ENCODE data around the gene LIPG.
A peak's percentile ranks its signal among the peaks of the same experiment; 100 is the strongest.
"Not testable (repeated sequence)": the region's sequence is repeated elsewhere in the genome, so short reads cannot be mapped to it uniquely, and the experiment has no call there.

The LIPG gene

GRCh38 chr18:49563701-49564517 is 2.1 kb downstream of the LIPG start:
- Histone ChIP-seq H3K9me3 (ENCODE audit: insufficient read depth, low read depth, low read length) (no peaks in the 10 kb centered on the region), H3K9ac (ENCODE audit: low read depth, low read length) (no peak overlapping the region), H3K27me3 (ENCODE audit: insufficient read depth, low read length) (peaks cover 36% of the 10 kb centered on the region), H3K36me3 (ENCODE audit: insufficient read depth, low read length) (peaks cover 22% of the 10 kb centered on the region), H3K4me1 (ENCODE audit: insufficient read depth, low read length) (peaks cover 13% of the 10 kb centered on the region; the same call in 1 of the 2 replicates), H3K27ac (ENCODE audit: low read depth, low read length) (no peak overlapping the region), H3K4me3 (ENCODE audit: low read length) (peak overlapping the region; percentile 85; the same call in 1 of the 2 replicates)
- WGBS: 86% methylated on average over 8 of the region's 8 CpGs

- Histone ChIP-seq H3K4me3 (ENCODE audit: low read length) (no peak overlapping the region), H3K9me3 (ENCODE audit: insufficient read depth, low read depth, low read length) (no peaks in the 10 kb centered on the region), H3K27me3 (ENCODE audit: insufficient read depth, low read length) (peaks cover 36% of the 10 kb centered on the region), H3K9ac (ENCODE audit: low read depth, low read length) (no peak overlapping the region), H3K27ac (ENCODE audit: low read depth, low read length) (no peak overlapping the region), H3K36me3 (ENCODE audit: insufficient read depth, low read length) (peaks cover 22% of the 10 kb centered on the region), H3K4me1 (ENCODE audit: insufficient read depth, low read length) (peaks cover 13% of the 10 kb centered on the region; the same call in 1 of the 2 replicates)
Measured at GRCh38 chr18:49564518-49564834, 2.6 kb downstream of the LIPG start.

GRCh38 chr18:49565101-49565500 is 3.2 kb downstream of the LIPG start:
- Histone ChIP-seq H3K9ac (ENCODE audit: low read depth, low read length) (no peak overlapping the region), H3K27me3 (ENCODE audit: insufficient read depth, low read length) (peaks cover 32% of the 10 kb centered on the region), H3K27ac (ENCODE audit: low read depth, low read length) (no peak overlapping the region), H3K4me3 (ENCODE audit: low read length) (no peak overlapping the region), H3K4me1 (ENCODE audit: insufficient read depth, low read length) (peaks cover 13% of the 10 kb centered on the region; the same call in 1 of the 2 replicates), H3K36me3 (ENCODE audit: insufficient read depth, low read length) (peaks cover 23% of the 10 kb centered on the region), H3K9me3 (ENCODE audit: insufficient read depth, low read depth, low read length) (no peaks in the 10 kb centered on the region)
- 87% methylated on average over 9 of the region's 9 CpGs for WGBS

GRCh38 chr18:49565612-49566011 is 3.8 kb downstream of the LIPG start:
- 78% methylated on average over 5 of the region's 5 CpGs for WGBS
- Histone ChIP-seq H3K27me3 (ENCODE audit: insufficient read depth, low read length) (peaks cover 27% of the 10 kb centered on the region), H3K36me3 (ENCODE audit: insufficient read depth, low read length) (peaks cover 26% of the 10 kb centered on the region), H3K9me3 (ENCODE audit: insufficient read depth, low read depth, low read length) (no peaks in the 10 kb centered on the region), H3K27ac (ENCODE audit: low read depth, low read length) (no peak overlapping the region), H3K9ac (ENCODE audit: low read depth, low read length) (no peak overlapping the region), H3K4me3 (ENCODE audit: low read length) (no peak overlapping the region), H3K4me1 (ENCODE audit: insufficient read depth, low read length) (peaks cover 13% of the 10 kb centered on the region; the same call in 1 of the 2 replicates)

GRCh38 chr18:49566217-49566770 is 4.4 kb downstream of the LIPG start:
- Histone ChIP-seq H3K4me1 (ENCODE audit: insufficient read depth, low read length) (peaks cover 13% of the 10 kb centered on the region; the same call in 1 of the 2 replicates), H3K36me3 (ENCODE audit: insufficient read depth, low read length) (peaks cover 30% of the 10 kb centered on the region), H3K9me3 (ENCODE audit: insufficient read depth, low read depth, low read length) (no peaks in the 10 kb centered on the region), H3K27me3 (ENCODE audit: insufficient read depth, low read length) (peaks cover 20% of the 10 kb centered on the region), H3K4me3 (ENCODE audit: low read length) (no peak overlapping the region), H3K27ac (ENCODE audit: low read depth, low read length) (no peak overlapping the region), H3K9ac (ENCODE audit: low read depth, low read length) (no peak overlapping the region)
- 90% methylated on average over 3 of the region's 3 CpGs for WGBS

GRCh38 chr18:49566985-49567384 is 5.1 kb downstream of the LIPG start:
- no peaks in the 10 kb centered on the region for H3K9me3 ChIP-seq (ENCODE audit: insufficient read depth, low read depth, low read length)
- H3K4me3 ChIP-seq (ENCODE audit: low read length): no peak overlapping the region
- no peak overlapping the region for H3K27ac ChIP-seq (ENCODE audit: low read depth, low read length)
- peaks cover 35% of the 10 kb centered on the region for H3K36me3 ChIP-seq (ENCODE audit: insufficient read depth, low read length)
- WGBS: 96% methylated on average over 2 of the region's 2 CpGs
- H3K9ac ChIP-seq (ENCODE audit: low read depth, low read length): no peak overlapping the region
- peaks cover 17% of the 10 kb centered on the region for H3K27me3 ChIP-seq (ENCODE audit: insufficient read depth, low read length)
- peaks cover 13% of the 10 kb centered on the region; the same call in 1 of the 2 replicates for H3K4me1 ChIP-seq (ENCODE audit: insufficient read depth, low read length)

- H3K9me3 ChIP-seq (ENCODE audit: insufficient read depth, low read depth, low read length): no peaks in the 10 kb centered on the region
Measured at GRCh38 chr18:49569724-49570123, 7.9 kb downstream of the LIPG start.

GRCh38 chr18:49570836-49571235 is 9.0 kb downstream of the LIPG start:
- H3K27ac ChIP-seq (ENCODE audit: low read depth, low read length): no peak overlapping the region
- 84% methylated on average over 5 of the region's 5 CpGs for WGBS
- no peak overlapping the region for H3K9ac ChIP-seq (ENCODE audit: low read depth, low read length)
- H3K4me1 ChIP-seq (ENCODE audit: insufficient read depth, low read length): no peaks in the 10 kb centered on the region
- no peaks in the 10 kb centered on the region for H3K9me3 ChIP-seq (ENCODE audit: insufficient read depth, low read depth, low read length)
- peaks cover 42% of the 10 kb centered on the region for H3K36me3 ChIP-seq (ENCODE audit: insufficient read depth, low read length)
- H3K4me3 ChIP-seq (ENCODE audit: low read length): no peak overlapping the region
- no peaks in the 10 kb centered on the region for H3K27me3 ChIP-seq (ENCODE audit: insufficient read depth, low read length)

More at GRCh38 chr18:49569724-49570123, 7.9 kb downstream of the LIPG start:
- Histone ChIP-seq H3K4me3 (ENCODE audit: low read length) (no peak overlapping the region), H3K9ac (ENCODE audit: low read depth, low read length) (no peak overlapping the region), H3K36me3 (ENCODE audit: insufficient read depth, low read length) (peaks cover 35% of the 10 kb centered on the region), H3K27ac (ENCODE audit: low read depth, low read length) (no peak overlapping the region), H3K27me3 (ENCODE audit: insufficient read depth, low read length) (no peaks in the 10 kb centered on the region), H3K4me1 (ENCODE audit: insufficient read depth, low read length) (no peaks in the 10 kb centered on the region)
- WGBS: 96% methylated on average over 5 of the region's 6 CpGs

- Histone ChIP-seq H3K27ac (ENCODE audit: low read depth, low read length) (no peak overlapping the region), H3K4me3 (ENCODE audit: low read length) (no peak overlapping the region), H3K9ac (ENCODE audit: low read depth, low read length) (no peak overlapping the region), H3K4me1 (ENCODE audit: insufficient read depth, low read length) (no peaks in the 10 kb centered on the region), H3K9me3 (ENCODE audit: insufficient read depth, low read depth, low read length) (no peaks in the 10 kb centered on the region), H3K27me3 (ENCODE audit: insufficient read depth, low read length) (no peaks in the 10 kb centered on the region), H3K36me3 (ENCODE audit: insufficient read depth, low read length) (peaks cover 30% of the 10 kb centered on the region; the same call in 1 of the 2 replicates)
- 94% methylated on average over 10 of the region's 11 CpGs for WGBS
Measured at GRCh38 chr18:49572611-49573345, 10.9 kb downstream of the LIPG start.

GRCh38 chr18:49573835-49574234 is 12.0 kb downstream of the LIPG start:
- H3K9ac ChIP-seq (ENCODE audit: low read depth, low read length): no peak overlapping the region
- peaks cover 28% of the 10 kb centered on the region; the same call in 1 of the 2 replicates for H3K36me3 ChIP-seq (ENCODE audit: insufficient read depth, low read length)
- no peaks in the 10 kb centered on the region for H3K27me3 ChIP-seq (ENCODE audit: insufficient read depth, low read length)
- no peaks in the 10 kb centered on the region for H3K4me1 ChIP-seq (ENCODE audit: insufficient read depth, low read length)
- no peak overlapping the region for H3K27ac ChIP-seq (ENCODE audit: low read depth, low read length)
- 94% methylated on average over 2 of the region's 2 CpGs for WGBS
- H3K4me3 ChIP-seq (ENCODE audit: low read length): no peak overlapping the region
- H3K9me3 ChIP-seq (ENCODE audit: insufficient read depth, low read depth, low read length): no peaks in the 10 kb centered on the region

GRCh38 chr18:49579041-49579440 is 17.2 kb downstream of the LIPG start:
- not testable (repeated sequence) for H3K27me3 ChIP-seq (ENCODE audit: insufficient read depth, low read length); H3K4me1 ChIP-seq (ENCODE audit: insufficient read depth, low read length); H3K27ac ChIP-seq (ENCODE audit: low read depth, low read length); H3K9ac ChIP-seq (ENCODE audit: low read depth, low read length); H3K4me3 ChIP-seq (ENCODE audit: low read length); H3K9me3 ChIP-seq (ENCODE audit: insufficient read depth, low read depth, low read length)
- peaks cover 18% of the 10 kb centered on the region; the same call in 1 of the 2 replicates for H3K36me3 ChIP-seq (ENCODE audit: insufficient read depth, low read length)
- WGBS: 100% methylated on average over 1 of the region's 2 CpGs
